ENCODE results near the gene FMN1. TPM values are rescaled to one million over a fixed set of nuclear protein-coding genes. Genes with fewer than 3 reads are reported as not detected.

Gene FMN1
- total and polyA plus RNA-seq, 2 of the 13 experiments (the other 11 are each of a cell fraction or from before 2014, with no cell fraction given), result 0.20 to 0.60 TPM

DNA sequence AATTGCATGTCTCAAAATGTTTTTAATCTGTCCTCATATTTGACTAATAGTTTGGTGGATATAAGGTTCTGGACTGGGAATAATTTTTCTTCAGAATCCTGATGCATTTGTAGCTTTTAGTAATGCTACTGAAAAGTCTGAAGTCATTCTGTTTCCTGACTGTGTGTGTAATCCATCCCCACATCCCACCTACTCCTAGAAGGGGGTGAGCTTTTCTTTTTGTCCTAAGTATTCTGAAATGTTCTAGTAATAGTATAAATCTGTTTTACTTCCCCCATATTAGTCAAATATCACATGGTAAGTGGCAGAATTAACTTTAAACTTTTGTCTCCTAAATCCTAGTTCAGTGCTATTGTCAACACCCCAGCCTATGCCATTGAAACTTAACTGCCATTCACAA is 313.9 kb downstream of the FMN1 start (continued):
- TF ChIP-seq, protein P1, sequence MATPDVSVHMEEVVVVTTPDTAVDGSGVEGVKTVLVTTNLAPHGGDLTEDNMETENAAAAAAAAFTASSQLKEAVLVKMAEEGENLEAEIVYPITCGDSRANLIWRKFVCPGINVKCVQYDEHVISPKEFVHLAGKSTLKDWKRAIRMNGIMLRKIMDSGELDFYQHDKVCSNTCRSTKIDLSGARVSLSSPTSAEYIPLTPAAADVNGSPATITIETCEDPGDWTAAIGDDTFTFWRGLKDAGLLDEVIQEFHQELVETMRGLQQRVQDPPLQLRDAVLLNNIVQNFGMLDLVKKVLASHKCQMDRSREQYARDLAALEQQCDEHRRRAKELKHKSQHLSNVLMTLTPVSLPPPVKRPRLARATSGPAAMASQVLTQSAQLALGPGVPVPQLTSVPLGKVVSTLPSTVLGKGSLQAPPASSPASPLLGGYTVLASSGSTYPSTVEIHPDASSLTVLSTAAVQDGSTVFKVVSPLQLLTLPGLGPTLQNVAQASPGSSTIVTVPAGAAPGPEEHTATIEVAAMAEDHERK (CRISPR knock-in tag; IDR thresholded peaks at IDR 0.05; ENCODE audit: low read depth), result no peak
- TF ChIP-seq ZNF296 (CRISPR knock-in tag; conservative IDR thresholded peaks at IDR 0.05), result no peak
- TF ChIP-seq SP140L (CRISPR knock-in tag; IDR thresholded peaks at IDR 0.05; ENCODE audit: borderline replicate concordance), result no peak
- no peak for TF ChIP-seq KDM4B (CRISPR knock-in tag; IDR thresholded peaks at IDR 0.05)
- TF ChIP-seq, protein P2, sequence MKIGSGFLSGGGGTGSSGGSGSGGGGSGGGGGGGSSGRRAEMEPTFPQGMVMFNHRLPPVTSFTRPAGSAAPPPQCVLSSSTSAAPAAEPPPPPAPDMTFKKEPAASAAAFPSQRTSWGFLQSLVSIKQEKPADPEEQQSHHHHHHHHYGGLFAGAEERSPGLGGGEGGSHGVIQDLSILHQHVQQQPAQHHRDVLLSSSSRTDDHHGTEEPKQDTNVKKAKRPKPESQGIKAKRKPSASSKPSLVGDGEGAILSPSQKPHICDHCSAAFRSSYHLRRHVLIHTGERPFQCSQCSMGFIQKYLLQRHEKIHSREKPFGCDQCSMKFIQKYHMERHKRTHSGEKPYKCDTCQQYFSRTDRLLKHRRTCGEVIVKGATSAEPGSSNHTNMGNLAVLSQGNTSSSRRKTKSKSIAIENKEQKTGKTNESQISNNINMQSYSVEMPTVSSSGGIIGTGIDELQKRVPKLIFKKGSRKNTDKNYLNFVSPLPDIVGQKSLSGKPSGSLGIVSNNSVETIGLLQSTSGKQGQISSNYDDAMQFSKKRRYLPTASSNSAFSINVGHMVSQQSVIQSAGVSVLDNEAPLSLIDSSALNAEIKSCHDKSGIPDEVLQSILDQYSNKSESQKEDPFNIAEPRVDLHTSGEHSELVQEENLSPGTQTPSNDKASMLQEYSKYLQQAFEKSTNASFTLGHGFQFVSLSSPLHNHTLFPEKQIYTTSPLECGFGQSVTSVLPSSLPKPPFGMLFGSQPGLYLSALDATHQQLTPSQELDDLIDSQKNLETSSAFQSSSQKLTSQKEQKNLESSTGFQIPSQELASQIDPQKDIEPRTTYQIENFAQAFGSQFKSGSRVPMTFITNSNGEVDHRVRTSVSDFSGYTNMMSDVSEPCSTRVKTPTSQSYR (CRISPR knock-in tag; IDR thresholded peaks at IDR 0.05; ENCODE audit: borderline replicate concordance), result no peak

DNA sequence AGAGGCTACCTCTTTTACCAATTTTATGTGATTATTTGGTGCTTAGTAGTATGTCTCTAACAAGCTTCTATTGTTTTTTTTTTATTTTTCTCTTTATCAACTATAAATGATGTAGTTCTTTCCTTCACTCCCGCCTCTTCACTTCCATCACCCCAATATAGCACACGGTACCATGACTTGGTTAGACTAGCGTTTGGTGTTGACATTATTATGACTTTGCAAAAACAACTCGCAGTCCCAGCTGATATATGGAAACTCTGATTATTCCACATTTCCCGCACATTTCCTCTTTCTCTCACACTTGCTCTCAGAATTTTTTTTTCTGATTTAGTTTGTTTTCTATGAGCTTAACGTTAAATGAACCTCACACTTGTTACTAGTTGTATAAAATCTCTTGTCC is 314.5 kb downstream of the FMN1 start:
- no peaks in the 10 kb centered on the region for H3K4me1 ChIP-seq (ENCODE audit: insufficient read depth, low read length)
- no peaks in the 10 kb centered on the region for H3K27me3 ChIP-seq (ENCODE audit: control insufficient read depth in 1 of 2, insufficient read depth in 2 of 2, low read length in 2 of 2)
- no peak overlapping the region for H3K9ac ChIP-seq (ENCODE audit: insufficient read depth, low read depth, low read length)
- no peak for TF ChIP-seq CC2D1A (CRISPR knock-in tag; IDR thresholded peaks at IDR 0.05)
- no peak for TF ChIP-seq PHF8 (CRISPR knock-in tag; IDR thresholded peaks at IDR 0.05)
- TF ChIP-seq, protein P3, sequence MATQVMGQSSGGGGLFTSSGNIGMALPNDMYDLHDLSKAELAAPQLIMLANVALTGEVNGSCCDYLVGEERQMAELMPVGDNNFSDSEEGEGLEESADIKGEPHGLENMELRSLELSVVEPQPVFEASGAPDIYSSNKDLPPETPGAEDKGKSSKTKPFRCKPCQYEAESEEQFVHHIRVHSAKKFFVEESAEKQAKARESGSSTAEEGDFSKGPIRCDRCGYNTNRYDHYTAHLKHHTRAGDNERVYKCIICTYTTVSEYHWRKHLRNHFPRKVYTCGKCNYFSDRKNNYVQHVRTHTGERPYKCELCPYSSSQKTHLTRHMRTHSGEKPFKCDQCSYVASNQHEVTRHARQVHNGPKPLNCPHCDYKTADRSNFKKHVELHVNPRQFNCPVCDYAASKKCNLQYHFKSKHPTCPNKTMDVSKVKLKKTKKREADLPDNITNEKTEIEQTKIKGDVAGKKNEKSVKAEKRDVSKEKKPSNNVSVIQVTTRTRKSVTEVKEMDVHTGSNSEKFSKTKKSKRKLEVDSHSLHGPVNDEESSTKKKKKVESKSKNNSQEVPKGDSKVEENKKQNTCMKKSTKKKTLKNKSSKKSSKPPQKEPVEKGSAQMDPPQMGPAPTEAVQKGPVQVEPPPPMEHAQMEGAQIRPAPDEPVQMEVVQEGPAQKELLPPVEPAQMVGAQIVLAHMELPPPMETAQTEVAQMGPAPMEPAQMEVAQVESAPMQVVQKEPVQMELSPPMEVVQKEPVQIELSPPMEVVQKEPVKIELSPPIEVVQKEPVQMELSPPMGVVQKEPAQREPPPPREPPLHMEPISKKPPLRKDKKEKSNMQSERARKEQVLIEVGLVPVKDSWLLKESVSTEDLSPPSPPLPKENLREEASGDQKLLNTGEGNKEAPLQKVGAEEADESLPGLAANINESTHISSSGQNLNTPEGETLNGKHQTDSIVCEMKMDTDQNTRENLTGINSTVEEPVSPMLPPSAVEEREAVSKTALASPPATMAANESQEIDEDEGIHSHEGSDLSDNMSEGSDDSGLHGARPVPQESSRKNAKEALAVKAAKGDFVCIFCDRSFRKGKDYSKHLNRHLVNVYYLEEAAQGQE (IDR thresholded peaks at IDR 0.05; ENCODE audit: borderline replicate concordance in 1 of 2, low read depth in 1 of 2, low read length in 2 of 2), result no peak
- TF ChIP-seq ZNF431 (CRISPR knock-in tag; IDR thresholded peaks at IDR 0.05; ENCODE audit: borderline replicate concordance, low read depth), result no peak
- TF ChIP-seq ZNF782 (CRISPR knock-in tag; IDR thresholded peaks at IDR 0.05; ENCODE audit: borderline replicate concordance), result no peak
- TF ChIP-seq SIN3A (IDR thresholded peaks at IDR 0.05; ENCODE audit: borderline replicate concordance, low read depth, low read length), result no peak
- TF ChIP-seq JUND (CRISPR knock-in tag; IDR thresholded peaks at IDR 0.05), result no peak
- TF ChIP-seq ZNF367 (CRISPR knock-in tag; IDR thresholded peaks at IDR 0.05; ENCODE audit: borderline replicate concordance), result no peak
- no peak for TF ChIP-seq ATAD3A (CRISPR knock-in tag; IDR thresholded peaks at IDR 0.05)
- no peak for TF ChIP-seq GATAD1 (CRISPR knock-in tag; IDR thresholded peaks at IDR 0.05)
- no peak for TF ChIP-seq GTF2F1 (IDR thresholded peaks at IDR 0.05; ENCODE audit: low read length)
- ChIA-PET POLR2A (no interaction called here), CTCF (ENCODE audit: low intra/inter-chr PET ratio, low total read pairs) (no interaction called here)
- no peak overlapping the region for H3K4me2 ChIP-seq (ENCODE audit: low read depth, low read length)
- H3K79me2 ChIP-seq (ENCODE audit: insufficient read depth, low read length), result no peaks in the 10 kb centered on the region
- no TSS peak for BruUV-seq (replicated peaks)
- in situ Hi-C loops (cut with HindIII; ENCODE audit: extremely low pct_ligation_motif_present, low pct_unique_long_range_greater_than_20kb) (no loop called here), intact Hi-C loops (cut with micrococcal nuclease; ENCODE audit: unreplicated experiment) (loop anchor here (10.0 kb wide), 1 partner anchor 55 kb away; no protein-coding TSS in a partner anchor)
- H4K20me1 ChIP-seq (ENCODE audit: insufficient read depth, low read length), result no peaks in the 10 kb centered on the region
- no peak overlapping the region for H3K27ac ChIP-seq (ENCODE audit: extremely low read length, insufficient read depth, low read length)
- DNase-seq (ENCODE audit: low spot score) (no peak), FAIRE-seq (no peak), ATAC-seq (no peak)
- no peaks in the 10 kb centered on the region for H3K9me3 ChIP-seq (ENCODE audit: low read length)
- H2AFZ ChIP-seq (ENCODE audit: low read length), result no peak overlapping the region
- WGBS (ENCODE audit: low lambda C conversion rate), result 61% methylated on average over 6 of the region's 6 CpGs
- H3K36me3 ChIP-seq (replicated peaks in 1 of 2; ENCODE audit: control insufficient read depth in 1 of 2, insufficient read depth in 2 of 2, low read length in 2 of 2), result no peaks in the 10 kb centered on the region
- H3K4me3 ChIP-seq (replicated peaks in 1 of 3; ENCODE audit: insufficient read depth in 1 of 3, low read depth in 2 of 3, low read length in 3 of 3), result no peak overlapping the region

All from HepG2 (cell line).